Measurements from ENCODE around the gene PLCB3. TPM values are rescaled to one million over a fixed set of nuclear protein-coding genes. Genes with fewer than 3 reads are reported as not detected.

Gene PLCB3
- total and polyA plus RNA-seq, 2 experiments from 2014 or later: 28.1 to 103 TPM

DNA sequence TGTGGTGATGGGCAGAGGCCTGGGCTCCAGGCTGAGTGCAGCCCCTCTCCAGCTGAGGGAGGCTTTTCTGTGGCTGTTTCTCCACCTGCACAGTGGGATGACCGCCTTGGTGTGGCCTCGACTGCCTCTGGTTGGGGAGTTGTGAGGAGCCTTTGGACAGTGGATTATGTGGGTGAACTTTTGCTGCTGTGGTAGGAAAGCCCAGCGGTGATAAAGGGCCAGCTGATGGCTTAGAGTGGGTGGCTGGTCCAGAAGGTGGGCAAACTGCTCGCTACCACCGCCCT, 52.6 kb downstream of the PLCB3 start:
- peak overlapping the region; percentile 100; the same call in 1 of the 2 replicates for H3K27ac Mint-ChIP-seq

DNA sequence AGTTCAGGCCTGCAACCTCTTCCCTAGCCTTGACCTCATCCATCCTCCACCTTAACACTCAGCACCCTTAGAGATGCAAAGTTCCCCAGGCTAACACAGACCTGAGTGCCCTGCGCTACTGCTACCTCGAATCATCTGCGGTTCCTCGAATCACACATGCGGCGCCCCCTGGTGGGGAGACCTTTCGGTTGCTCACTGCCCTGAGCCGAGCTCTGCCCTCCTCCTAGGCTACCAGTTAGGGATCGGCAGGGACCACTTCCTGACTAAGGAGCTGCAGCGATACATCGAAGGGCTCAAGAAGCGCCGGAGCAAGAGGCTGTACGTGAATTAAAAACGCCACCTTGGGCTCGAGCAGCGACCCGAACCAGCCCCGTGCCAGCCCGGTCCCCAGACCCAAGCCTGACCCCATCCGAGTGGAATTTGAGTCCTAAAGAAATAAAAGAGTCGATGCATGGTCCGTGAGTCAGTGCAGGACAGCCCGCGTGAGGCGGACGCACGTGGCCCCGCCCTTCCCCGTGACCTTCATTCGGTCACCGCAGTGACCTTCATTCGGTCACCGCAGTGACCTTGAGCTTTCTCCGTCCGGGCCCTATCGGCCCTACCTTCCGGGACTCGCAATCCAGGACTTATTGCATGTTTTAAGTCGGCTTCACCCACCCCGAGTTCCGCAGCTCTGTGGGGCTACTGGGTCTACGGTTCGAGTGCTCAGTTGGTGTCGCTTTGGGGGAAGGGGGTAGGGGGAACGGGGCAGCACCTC, 53.2 kb downstream of the PLCB3 start:
- Histone ChIP-seq H3K4me2 (peak overlapping the region; percentile 96), H3K36me3 (ENCODE audit: insufficient read depth) (no peaks in the 10 kb centered on the region), H2AFZ (0 out of 2 replicates have a peak overlapping the region, but pooled peaks have one; percentile 77), H3K4me1 (ENCODE audit: insufficient read depth) (peaks cover 13% of the 10 kb centered on the region; the same call in 1 of the 2 replicates), H3K27ac (ENCODE audit: low read depth) (peak overlapping the region; percentile 99), H4K20me1 (replicated peaks; ENCODE audit: insufficient read depth) (peaks cover 3% of the 10 kb centered on the region; the same call in 1 of the 2 replicates), H3K9me2 (ENCODE audit: insufficient read depth) (no peaks in the 10 kb centered on the region), H3K4me3 (peak overlapping the region; percentile 80), H3F3A (replicated peaks; ENCODE audit: low read depth) (peaks cover 13% of the 10 kb centered on the region), H3K27me3 (ENCODE audit: insufficient read depth) (peaks cover 39% of the 10 kb centered on the region), H3K79me2 (replicated peaks; ENCODE audit: insufficient read depth) (peaks cover 23% of the 10 kb centered on the region)
- Mint-ChIP-seq H3K27ac (peak overlapping the region; percentile 100), H3K9me3 (no peaks in the 10 kb centered on the region; the same call in 2 of the 3 replicates), H3K36me3 (ENCODE audit: low read depth) (peaks cover 10% of the 10 kb centered on the region; the same call in 2 of the 3 replicates), H3K27me3 (ENCODE audit: insufficient read depth, low read depth, poor library complexity) (peaks cover 44% of the 10 kb centered on the region), H3K4me3 (peak overlapping the region; percentile 90), H3K4me1 (peaks cover 17% of the 10 kb centered on the region)
- DNase-seq (ENCODE audit: low spot score): peak; percentile 99
- TF ChIP-seq, protein P1, sequence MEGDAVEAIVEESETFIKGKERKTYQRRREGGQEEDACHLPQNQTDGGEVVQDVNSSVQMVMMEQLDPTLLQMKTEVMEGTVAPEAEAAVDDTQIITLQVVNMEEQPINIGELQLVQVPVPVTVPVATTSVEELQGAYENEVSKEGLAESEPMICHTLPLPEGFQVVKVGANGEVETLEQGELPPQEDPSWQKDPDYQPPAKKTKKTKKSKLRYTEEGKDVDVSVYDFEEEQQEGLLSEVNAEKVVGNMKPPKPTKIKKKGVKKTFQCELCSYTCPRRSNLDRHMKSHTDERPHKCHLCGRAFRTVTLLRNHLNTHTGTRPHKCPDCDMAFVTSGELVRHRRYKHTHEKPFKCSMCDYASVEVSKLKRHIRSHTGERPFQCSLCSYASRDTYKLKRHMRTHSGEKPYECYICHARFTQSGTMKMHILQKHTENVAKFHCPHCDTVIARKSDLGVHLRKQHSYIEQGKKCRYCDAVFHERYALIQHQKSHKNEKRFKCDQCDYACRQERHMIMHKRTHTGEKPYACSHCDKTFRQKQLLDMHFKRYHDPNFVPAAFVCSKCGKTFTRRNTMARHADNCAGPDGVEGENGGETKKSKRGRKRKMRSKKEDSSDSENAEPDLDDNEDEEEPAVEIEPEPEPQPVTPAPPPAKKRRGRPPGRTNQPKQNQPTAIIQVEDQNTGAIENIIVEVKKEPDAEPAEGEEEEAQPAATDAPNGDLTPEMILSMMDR (conservative IDR thresholded peaks at IDR 0.05; ENCODE audit: low read depth in 2 of 2): peak; percentile 94 to 95
- TF ChIP-seq EZH2 (IDR thresholded peaks at IDR 0.05; ENCODE audit: low read depth, unreplicated experiment) (no peak), EZH2phosphoT487 (IDR thresholded peaks at IDR 0.05; ENCODE audit: unreplicated experiment) (no peak), CREB1 (CRISPR knock-in tag; IDR thresholded peaks at IDR 0.05; ENCODE audit: low read depth) (no peak), POLR2AphosphoS5 (IDR thresholded peaks at IDR 0.05; ENCODE audit: low read depth) (peak; percentile 75), ZNF331 (CRISPR knock-in tag; IDR thresholded peaks at IDR 0.05; ENCODE audit: low read depth) (no peak), STAT1 (IDR thresholded peaks at IDR 0.05; ENCODE audit: unreplicated experiment) (no peak), JUNB (IDR thresholded peaks at IDR 0.05; ENCODE audit: unreplicated experiment) (no peak)
- TF ChIP-seq, protein P2, sequence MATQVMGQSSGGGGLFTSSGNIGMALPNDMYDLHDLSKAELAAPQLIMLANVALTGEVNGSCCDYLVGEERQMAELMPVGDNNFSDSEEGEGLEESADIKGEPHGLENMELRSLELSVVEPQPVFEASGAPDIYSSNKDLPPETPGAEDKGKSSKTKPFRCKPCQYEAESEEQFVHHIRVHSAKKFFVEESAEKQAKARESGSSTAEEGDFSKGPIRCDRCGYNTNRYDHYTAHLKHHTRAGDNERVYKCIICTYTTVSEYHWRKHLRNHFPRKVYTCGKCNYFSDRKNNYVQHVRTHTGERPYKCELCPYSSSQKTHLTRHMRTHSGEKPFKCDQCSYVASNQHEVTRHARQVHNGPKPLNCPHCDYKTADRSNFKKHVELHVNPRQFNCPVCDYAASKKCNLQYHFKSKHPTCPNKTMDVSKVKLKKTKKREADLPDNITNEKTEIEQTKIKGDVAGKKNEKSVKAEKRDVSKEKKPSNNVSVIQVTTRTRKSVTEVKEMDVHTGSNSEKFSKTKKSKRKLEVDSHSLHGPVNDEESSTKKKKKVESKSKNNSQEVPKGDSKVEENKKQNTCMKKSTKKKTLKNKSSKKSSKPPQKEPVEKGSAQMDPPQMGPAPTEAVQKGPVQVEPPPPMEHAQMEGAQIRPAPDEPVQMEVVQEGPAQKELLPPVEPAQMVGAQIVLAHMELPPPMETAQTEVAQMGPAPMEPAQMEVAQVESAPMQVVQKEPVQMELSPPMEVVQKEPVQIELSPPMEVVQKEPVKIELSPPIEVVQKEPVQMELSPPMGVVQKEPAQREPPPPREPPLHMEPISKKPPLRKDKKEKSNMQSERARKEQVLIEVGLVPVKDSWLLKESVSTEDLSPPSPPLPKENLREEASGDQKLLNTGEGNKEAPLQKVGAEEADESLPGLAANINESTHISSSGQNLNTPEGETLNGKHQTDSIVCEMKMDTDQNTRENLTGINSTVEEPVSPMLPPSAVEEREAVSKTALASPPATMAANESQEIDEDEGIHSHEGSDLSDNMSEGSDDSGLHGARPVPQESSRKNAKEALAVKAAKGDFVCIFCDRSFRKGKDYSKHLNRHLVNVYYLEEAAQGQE (IDR thresholded peaks at IDR 0.05; ENCODE audit: unreplicated experiment): no peak
- ATAC-seq: peak; percentile 57

More for the DNA sequence above, 52.6 kb downstream of the PLCB3 start:
- H3F3A ChIP-seq (replicated peaks; ENCODE audit: low read depth): peaks cover 13% of the 10 kb centered on the region
- no peak for TF ChIP-seq EZH2phosphoT487 (IDR thresholded peaks at IDR 0.05; ENCODE audit: unreplicated experiment)
- no peak for TF ChIP-seq JUNB (IDR thresholded peaks at IDR 0.05; ENCODE audit: unreplicated experiment)
- TF ChIP-seq, protein P3, sequence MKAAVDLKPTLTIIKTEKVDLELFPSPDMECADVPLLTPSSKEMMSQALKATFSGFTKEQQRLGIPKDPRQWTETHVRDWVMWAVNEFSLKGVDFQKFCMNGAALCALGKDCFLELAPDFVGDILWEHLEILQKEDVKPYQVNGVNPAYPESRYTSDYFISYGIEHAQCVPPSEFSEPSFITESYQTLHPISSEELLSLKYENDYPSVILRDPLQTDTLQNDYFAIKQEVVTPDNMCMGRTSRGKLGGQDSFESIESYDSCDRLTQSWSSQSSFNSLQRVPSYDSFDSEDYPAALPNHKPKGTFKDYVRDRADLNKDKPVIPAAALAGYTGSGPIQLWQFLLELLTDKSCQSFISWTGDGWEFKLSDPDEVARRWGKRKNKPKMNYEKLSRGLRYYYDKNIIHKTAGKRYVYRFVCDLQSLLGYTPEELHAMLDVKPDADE (IDR thresholded peaks at IDR 0.05): no peak
- peak overlapping the region; percentile 80 for H3K4me3 ChIP-seq
- H3K9me2 ChIP-seq (ENCODE audit: insufficient read depth): no peaks in the 10 kb centered on the region
- Mint-ChIP-seq H3K36me3 (ENCODE audit: low read depth) (peaks cover 6% of the 10 kb centered on the region; the same call in 2 of the 3 replicates), H3K4me1 (peaks cover 17% of the 10 kb centered on the region), H3K4me3 (peak overlapping the region; percentile 90), H3K9me3 (no peaks in the 10 kb centered on the region; the same call in 2 of the 3 replicates), H3K27me3 (ENCODE audit: insufficient read depth, low read depth, poor library complexity) (peaks cover 49% of the 10 kb centered on the region)
- no peak overlapping the region for H2AFZ ChIP-seq
- H3K27me3 ChIP-seq (ENCODE audit: insufficient read depth): peaks cover 44% of the 10 kb centered on the region
- H4K20me1 ChIP-seq (replicated peaks; ENCODE audit: insufficient read depth): peaks cover 3% of the 10 kb centered on the region; the same call in 1 of the 2 replicates
- ATAC-seq (no peak), DNase-seq (ENCODE audit: low spot score) (no peak)
- H3K36me3 ChIP-seq (ENCODE audit: insufficient read depth): no peaks in the 10 kb centered on the region
- H3K79me2 ChIP-seq (replicated peaks; ENCODE audit: insufficient read depth): peaks cover 18% of the 10 kb centered on the region
- H3K4me2 ChIP-seq: peak overlapping the region; percentile 96
- peaks cover 13% of the 10 kb centered on the region; the same call in 1 of the 2 replicates for H3K4me1 ChIP-seq (ENCODE audit: insufficient read depth)
- H3K27ac ChIP-seq (ENCODE audit: low read depth): no peak overlapping the region
